GM19468 (cell line): ENCODE measurements around the gene PRDM16.

Experiments used
- ATAC-seq: cut with Tn5 transposase; IDR thresholded peaks from one replicate; pipeline ENCODE4 v1.9.1; 2021; ENCODE audit warnings: mild to moderate bottlenecking, moderate library complexity, moderate number of reproducible peaks; ENCODE audit not compliant: unreplicated experiment; ENCODE audit errors: extremely low read depth

PRDM16 gene

GRCh38 chr1:3386205-3387002 lies 317.4 kb downstream of the PRDM16 start:
- no peak for ATAC-seq

- no peak for ATAC-seq
Measured at GRCh38 chr1:3387401-3387800, 318.4 kb downstream of the PRDM16 start.

DNA sequence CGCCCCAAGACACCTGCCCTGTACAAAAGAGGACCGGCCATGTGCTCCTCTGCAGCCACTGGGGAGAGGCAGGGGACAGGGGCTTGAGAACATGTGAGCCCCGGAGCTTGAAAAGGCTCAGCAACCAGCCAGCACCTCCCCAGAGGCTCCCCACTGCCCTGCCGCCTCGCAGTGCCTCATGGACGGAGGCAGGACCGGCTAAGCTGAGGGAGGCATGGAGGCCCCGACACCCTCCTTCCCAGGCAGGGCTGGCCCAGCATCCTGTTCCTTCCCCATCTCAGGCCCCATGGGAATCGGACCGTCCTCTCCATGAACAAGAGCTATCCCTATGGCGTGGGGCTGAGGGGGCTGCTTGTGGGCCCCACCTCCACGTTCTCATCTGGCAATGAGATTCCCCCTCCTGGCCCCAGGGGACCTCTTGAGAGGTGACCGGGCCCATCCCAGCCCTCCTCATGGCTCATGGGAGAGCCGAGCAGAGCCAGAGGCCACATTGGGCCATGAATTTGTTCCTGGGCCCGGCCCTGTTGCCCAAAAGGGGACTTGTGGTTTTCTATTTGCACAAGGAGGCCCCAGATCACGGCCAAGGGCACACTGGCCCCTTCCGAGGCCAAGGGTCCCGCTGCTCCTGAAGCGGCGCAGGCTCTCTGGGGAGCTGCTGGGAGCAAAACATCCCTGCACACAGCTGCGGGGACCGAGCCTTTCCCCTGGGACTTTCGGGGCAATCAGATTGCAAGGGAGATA lies 320.3 kb downstream of the PRDM16 start:
- ATAC-seq = no peak

DNA sequence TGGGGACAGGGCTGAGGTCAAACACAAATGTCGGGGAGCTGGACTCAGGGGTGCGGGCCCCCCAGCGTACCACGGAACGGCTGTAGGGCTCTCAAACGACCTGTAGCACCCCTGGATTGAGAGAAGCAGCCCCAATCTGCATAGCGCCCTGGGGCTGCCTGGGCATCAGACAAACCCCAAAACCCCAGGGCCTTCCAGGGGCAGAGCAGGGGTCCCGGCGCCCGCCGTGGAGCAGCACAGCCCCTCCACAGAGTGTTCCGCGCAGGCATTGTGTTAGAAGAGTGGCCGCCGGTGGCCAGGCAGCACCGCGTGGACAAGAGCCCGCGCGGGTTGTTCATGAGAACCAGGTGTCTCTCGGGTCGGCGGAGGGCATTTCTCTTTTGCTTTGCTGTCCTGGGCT lies 321.3 kb downstream of the PRDM16 start:
- no peak for ATAC-seq

GRCh38 chr1:3391711-3392110 lies 322.7 kb downstream of the PRDM16 start:
- no peak for ATAC-seq

DNA sequence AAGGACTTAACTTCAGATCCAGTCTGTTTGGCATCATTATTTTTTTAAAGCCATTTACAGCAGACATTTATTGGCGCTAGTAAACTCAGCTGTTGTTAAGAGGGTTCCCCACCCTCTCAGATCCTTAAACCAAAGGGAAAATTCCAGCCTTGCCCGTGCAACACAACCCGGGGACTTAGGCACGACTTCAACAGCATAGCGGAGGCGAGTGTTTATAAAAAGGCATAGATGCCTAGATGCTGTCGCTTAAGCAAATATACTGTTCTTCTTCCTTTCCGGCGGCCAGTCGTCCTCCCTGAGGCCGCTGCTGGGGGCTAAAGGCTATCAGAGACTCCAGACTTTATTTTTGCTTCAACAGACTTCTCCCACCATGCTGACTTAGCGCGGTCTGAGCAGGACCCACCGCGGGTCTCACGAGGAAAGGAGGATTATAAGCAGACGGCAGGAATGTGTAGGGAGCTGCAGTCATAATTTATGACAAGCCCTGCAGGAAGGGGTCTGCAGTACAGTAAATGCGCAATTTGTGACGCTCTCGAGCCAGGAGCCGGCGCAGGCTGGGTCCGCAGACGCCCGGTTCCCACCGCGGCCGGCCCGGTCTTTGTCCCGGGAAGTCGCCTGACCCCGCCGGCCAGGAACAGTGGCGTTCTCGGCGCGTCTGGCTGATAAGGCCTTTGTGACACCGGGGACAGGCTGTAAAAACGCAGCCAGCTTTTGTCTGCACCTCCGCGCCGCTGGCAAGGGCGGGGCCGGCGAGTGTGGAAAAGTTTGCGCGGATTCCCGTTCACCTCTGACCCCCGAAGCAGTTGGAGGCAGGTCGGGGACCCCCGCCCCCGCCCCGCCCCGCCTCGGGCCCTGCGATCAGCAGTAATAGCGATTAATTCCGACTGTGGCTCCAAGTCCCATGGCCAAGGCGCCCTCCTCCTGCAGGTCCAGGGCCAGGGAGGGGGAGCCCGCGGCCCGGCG lies 324.3 kb downstream of the PRDM16 start:
- no peak for ATAC-seq

DNA sequence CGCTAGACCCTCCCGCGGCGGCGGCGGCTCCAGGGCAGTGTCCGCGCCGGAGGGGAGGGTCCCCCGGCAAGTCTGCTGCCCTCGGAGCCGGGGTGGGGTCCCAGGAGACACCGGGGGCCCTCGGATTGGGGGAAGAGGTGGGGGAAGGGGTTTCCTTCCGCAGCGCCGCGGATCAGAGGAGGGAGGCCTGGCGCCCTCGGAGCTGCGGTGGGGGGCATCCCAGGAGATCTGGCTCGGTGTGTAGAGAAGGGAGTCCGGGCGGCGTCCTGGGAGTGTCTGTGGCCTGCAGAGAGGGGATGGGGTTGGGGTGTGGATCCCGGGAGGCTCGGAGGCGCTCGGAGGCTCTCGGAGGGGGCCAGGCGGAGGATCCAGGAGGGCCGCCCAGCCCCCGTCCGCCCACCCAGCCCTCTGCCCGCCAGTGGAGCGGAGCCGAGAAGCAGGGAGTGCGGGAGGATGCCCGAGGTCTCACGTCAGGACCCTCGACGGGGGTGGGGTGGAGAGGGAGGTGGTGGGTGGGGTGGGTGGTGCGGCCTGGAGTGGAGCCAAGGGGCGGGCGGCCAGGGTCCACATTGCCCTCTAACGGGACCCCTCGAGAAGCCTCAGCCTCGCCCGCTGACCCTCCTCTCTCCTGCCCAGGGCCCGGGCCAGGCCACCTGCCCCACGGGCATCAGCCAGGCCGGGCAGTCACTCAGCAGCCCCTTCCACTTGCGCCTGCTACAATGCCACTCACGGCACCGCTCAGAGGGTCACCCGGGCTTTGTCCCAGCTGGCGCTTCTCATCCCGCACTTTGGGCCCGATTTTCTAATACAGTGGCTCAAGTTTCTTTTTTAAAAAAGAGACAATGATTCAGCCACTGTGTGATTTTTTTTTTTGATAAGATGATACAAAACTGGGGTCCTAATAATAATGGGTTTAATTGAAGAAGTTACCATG lies 325.3 kb downstream of the PRDM16 start:
- ATAC-seq = no peak

DNA sequence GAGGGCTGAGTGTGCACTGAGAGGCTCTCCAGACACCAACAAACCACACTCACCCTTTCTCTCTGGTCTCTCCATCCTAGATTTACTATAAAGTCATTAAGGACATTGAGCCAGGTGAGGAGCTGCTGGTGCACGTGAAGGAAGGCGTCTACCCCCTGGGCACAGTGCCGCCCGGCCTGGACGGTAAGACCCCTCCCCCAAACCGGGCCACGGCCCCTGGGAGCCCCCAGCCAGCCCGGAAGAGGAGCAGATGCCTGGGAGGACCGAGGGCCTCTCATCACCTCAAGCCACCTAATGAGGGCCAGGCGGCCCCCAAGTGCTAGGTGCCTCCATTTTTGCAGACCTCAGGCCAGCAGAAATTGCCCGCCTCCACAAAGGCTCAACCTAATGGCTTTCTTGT lies 327.4 kb downstream of the PRDM16 start:
- no peak for ATAC-seq

DNA sequence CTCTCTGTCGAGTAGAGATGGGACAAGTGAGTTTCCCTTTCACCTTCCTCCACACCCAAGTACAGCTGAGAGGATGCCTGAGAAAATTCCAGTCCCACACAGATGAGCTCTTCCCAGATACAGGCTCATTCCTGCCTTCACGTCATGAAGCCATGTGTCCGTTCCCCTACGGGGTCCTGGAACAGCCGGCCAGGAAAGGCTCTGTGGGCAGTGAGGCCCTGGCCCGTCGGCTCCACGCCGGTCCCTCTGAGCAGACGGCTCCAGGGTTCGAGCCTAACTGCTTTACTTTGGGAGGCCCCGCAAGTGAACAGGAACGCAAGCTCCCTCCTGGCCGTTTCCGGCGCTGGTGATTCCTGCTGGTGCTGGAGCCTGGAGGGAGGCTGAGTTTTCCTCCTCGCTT lies 328.3 kb downstream of the PRDM16 start:
- no peak for ATAC-seq

DNA sequence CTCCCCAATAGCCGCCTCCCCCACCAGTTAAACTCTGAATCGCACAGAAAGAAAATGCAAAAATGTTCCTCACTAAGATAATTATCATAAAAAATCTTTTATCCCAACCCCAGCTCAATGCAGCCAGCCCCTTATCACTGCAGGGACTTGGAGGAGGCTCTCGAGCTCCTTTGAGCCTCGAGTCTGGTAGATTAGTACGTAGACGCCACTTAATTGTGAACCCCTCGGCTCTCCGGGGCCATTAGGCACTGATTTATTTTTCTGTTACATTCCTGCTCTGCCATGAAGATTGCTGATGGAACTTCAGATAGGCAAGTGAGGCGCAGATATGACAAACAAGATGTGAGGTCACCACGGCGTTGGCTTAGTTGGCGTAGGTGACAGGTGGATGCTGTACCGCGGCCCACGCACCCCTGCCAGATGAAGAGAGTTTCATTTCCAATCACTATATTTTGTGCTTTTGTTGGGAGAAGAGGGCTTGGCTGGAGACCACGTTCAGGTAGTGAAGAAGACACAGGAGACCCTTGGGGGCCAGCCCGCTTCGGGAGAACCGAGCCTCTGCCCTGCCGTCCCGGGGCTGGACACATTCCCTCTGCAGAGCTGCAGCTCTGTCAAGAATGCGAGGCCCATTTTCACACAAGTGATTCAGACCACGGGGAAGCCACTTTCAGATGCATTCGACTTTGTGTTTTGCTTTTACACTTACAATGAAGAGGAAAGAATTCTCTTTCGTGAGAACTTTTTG lies 329.6 kb downstream of the PRDM16 start:
- no peak for ATAC-seq

- no peak for ATAC-seq
Measured at GRCh38 chr1:3399732-3400131, 330.7 kb downstream of the PRDM16 start.

GRCh38 chr1:3401585-3402257 lies 332.7 kb downstream of the PRDM16 start:
- no peak for ATAC-seq

GRCh38 chr1:3402258-3403010 lies 333.4 kb downstream of the PRDM16 start:
- no peak for ATAC-seq

GRCh38 chr1:3403011-3403345 lies 334.0 kb downstream of the PRDM16 start:
- no peak for ATAC-seq

GRCh38 chr1:3403388-3404231 lies 334.6 kb downstream of the PRDM16 start:
- ATAC-seq = no peak

- no peak for ATAC-seq
Measured at GRCh38 chr1:3404301-3404700, 335.3 kb downstream of the PRDM16 start.

DNA sequence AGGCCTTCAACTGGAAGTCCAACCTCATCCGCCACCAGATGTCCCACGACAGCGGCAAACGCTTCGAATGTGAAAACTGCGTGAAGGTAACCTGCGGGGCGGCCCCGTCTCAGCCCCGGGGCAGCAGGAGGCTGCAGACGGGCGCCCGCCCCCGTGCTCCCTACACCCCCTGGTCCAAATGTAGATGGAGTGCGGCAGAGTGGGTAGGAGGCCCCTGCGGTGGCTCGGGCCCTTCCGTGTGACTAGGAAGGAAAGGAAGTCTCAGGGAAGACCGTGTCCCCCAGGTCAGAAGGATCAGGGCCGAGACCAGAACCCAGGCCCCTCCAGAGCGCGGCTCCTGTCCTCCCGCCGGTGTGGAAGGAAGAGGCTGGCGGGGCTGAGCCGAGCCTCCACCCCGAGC lies 335.8 kb downstream of the PRDM16 start:
- no peak for ATAC-seq
